Astrocyte of the cerebellum (primary cell): ENCODE results near the gene IGDCC3.

Experiments used
- DNase-seq: peaks from one replicate; pipeline ENCODE4 v3.0.0-alpha.2; 2011; ENCODE audit warnings: low read depth
- H3K4me3 ChIP-seq: 2 replicates; pipeline ENCODE4 v1.5.1; 2011; ENCODE audit warnings: mild to moderate bottlenecking, low read depth, low read length, moderate library complexity
- in situ Hi-C: cut with HindIII; loops from 2 replicates; pipeline ENCODE4 v1.10.0; 2017; ENCODE audit warnings: low sequenced_read_pairs
- TF ChIP-seq, protein P1 (sequence below): IDR thresholded peaks from 2 replicates; pipeline ENCODE4 v1.5.1; 2012; ENCODE audit warnings: low read length, low read depth, moderate library complexity, mild to moderate bottlenecking; ENCODE audit errors: missing control alignments

Gene IGDCC3

DNA sequence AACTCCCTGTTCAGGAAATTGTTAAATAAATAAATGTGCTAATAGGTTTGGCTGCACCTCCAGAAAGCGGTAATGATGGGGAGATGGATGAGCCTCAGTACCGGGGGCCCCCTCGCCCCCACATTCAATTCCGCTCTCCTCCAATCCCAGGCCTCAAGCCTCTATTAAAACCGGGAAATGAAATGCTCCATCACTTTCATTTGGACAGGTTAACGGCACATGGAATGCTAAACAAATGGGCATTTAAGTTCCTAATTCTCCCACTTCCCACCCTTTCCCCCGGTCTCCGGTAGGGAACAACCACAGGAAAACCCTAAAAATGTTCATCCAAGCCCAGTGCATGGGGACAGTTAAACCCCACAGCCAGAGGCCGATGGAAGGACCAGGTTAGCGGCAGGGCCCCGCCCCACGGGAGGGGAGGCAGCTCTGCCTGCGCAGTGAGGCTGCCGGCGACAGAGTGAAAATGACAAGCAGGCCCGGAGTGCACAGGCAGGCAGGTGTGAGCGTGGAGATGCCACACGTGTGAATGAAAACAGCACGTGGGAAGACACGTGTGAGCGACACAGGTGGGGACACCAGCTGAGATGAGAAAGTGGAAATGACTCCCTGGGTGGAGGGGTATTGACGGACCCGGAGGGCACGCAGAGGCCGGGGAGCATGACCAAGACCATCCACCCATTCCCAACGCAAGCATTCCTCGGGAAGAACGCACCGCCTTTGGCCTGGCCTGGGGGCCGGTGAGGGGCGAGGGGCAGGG is 45.2 kb downstream of the IGDCC3 start:
- TF ChIP-seq, protein P1, sequence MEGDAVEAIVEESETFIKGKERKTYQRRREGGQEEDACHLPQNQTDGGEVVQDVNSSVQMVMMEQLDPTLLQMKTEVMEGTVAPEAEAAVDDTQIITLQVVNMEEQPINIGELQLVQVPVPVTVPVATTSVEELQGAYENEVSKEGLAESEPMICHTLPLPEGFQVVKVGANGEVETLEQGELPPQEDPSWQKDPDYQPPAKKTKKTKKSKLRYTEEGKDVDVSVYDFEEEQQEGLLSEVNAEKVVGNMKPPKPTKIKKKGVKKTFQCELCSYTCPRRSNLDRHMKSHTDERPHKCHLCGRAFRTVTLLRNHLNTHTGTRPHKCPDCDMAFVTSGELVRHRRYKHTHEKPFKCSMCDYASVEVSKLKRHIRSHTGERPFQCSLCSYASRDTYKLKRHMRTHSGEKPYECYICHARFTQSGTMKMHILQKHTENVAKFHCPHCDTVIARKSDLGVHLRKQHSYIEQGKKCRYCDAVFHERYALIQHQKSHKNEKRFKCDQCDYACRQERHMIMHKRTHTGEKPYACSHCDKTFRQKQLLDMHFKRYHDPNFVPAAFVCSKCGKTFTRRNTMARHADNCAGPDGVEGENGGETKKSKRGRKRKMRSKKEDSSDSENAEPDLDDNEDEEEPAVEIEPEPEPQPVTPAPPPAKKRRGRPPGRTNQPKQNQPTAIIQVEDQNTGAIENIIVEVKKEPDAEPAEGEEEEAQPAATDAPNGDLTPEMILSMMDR: no peak
- no peak for DNase-seq
- in situ Hi-C loops: no loop called here
- no peak overlapping the region for H3K4me3 ChIP-seq

DNA sequence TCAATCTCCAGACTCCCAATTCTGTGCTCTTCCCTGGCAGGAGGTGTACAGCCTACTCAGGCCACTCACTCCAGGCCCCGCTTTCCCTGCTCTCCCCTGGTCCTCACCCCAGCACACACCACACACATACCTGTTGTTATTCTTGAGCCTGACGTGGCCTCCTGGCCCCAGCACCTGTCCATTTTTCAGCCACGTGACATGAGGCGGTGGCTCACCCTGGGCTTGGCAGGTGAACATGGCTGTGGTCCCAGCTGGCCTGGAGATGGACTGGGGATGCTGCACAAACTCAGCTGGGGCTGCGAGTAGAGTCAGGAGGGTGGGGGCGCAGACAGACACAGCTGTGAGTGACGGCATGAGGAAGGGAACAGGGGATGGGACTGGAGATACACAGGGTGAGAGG is 46.0 kb downstream of the IGDCC3 start:
- H3K4me3 ChIP-seq: no peak overlapping the region
- in situ Hi-C loops: no loop called here
- no peak for DNase-seq
- TF ChIP-seq, protein P1: no peak

- in situ Hi-C loops: no loop called here
- no peak overlapping the region for H3K4me3 ChIP-seq
- DNase-seq: no peak
- TF ChIP-seq, protein P1: no peak
These were observed 46.7 kb downstream of the IGDCC3 start for GRCh38 chr15:65330934-65331645.

- no peak for DNase-seq
- no peak overlapping the region for H3K4me3 ChIP-seq
- TF ChIP-seq, protein P1: no peak
- in situ Hi-C loops: loop anchor here (10.0 kb wide), 1 partner anchor 45 kb away; the partner anchor contains the start of gene IGDCC3
These were observed 47.6 kb downstream of the IGDCC3 start for GRCh38 chr15:65329984-65330735.

DNA sequence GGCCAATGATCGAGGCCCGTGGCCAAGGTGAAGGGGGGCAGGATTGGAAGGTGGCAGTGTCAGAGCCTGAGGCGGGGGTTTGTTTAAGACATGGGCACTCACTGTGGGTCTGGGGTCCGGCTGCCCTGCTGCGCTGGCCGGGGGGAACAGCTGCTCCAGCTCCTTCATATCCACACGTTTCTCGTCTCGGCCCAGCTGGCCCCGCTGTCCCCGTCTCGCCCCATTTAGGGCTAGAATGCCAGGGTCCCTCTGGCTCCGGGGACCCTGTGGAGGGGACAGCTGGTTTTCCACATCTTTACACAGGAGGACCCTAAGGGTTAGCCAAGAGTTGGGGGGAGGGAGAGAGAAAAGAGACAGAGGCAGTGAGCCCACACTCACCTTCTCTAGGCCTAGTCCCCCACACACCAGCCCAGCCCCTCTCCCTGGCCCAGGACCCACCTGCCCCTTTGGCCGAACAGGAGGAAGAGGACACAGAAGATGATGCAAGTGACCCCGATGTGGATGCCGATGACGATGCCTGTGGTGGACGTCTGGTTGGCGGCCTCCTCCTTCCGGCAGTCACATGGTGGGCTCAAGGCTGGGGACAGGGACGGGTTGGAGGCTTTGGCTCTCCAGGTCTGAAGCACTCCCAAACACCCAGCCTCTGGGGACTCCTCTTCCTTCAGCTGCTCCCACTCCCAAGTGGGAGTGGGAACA is 48.4 kb downstream of the IGDCC3 start:
- DNase-seq: no peak
- in situ Hi-C loops: loop anchor here (10.0 kb wide), 1 partner anchor 45 kb away; the partner anchor contains the start of gene IGDCC3
- TF ChIP-seq, protein P1: no peak
- no peak overlapping the region for H3K4me3 ChIP-seq
